ENCODE data around the gene ELMO3. TPM values are rescaled to one million over a fixed set of nuclear protein-coding genes. Genes with fewer than 3 reads are reported as not detected.

ELMO3 gene
- total and polyA plus RNA-seq, 2 donors (not counting 3 experiments of a cell fraction or from before 2014, with no cell fraction given), result 3.9 to 5.7 TPM

DNA sequence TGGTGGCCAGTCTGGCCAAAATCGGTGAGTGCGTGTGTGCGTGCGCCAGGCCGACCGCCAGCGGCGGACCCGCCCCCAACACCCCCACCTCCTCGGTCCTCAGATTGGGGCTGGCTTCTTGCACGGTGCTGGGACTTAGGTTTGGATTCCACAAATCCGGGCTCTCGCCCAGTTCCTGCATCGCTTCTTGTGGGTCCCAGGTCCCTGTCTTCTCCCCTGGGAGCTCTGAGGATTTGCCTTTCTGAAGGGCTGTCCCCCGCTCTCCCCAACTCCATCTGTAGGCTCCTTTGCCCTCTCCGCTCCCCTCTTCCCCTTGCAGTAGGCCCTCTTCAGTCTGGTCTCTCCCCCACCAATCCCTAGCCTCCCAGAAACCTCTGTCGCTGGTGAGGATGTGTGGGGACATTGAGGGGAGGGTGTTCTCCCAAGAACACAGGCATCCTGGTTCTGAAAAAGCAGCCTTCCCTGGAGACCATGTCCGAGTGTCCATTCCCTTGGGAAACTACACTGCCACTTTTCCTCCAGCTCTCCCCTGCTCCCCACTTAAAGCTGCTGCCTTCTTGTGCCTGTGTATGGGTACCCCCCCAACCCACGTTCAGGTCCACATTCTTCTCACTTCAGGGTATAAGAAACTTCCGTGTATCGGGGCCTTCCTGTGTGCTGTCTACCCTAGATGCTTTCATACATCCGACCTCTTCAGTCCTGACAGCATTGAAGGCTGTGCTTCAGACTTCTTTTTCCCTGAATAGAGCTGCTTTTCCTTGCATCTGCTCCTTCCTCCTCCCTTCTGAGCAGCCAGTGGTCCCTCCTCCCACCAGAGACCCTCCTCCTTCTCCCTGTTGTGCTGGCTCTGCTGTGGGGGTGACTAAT, 50.5 kb downstream of the ELMO3 start:
- peak overlapping the region; percentile 84 for H2AFZ ChIP-seq (ENCODE audit: low read depth, low read length)
- no peaks in the 10 kb centered on the region for H3K9me3 ChIP-seq (replicated peaks; ENCODE audit: control insufficient read depth, insufficient read depth, low read length)
- POLR2A ChIA-PET, result no interaction called here
- no peaks in the 10 kb centered on the region for H3K36me3 ChIP-seq (ENCODE audit: control insufficient read depth in 2 of 2, extremely low read depth in 1 of 2, insufficient read depth in 2 of 2, low read length in 2 of 2)
- peaks cover 29% of the 10 kb centered on the region for H3K4me1 ChIP-seq (ENCODE audit: control insufficient read depth, extremely low read depth, insufficient read depth, low read length)
- H3K4me3 ChIP-seq (replicated peaks in 1 of 3; ENCODE audit: insufficient read depth in 1 of 3, low read depth in 1 of 3, low read length in 3 of 3), result peak overlapping the region in 2 of 3 experiments; percentile 46 to 60
- intact Hi-C loops (cut with micrococcal nuclease) (no loop called here), dilution Hi-C loops (cut with MboI; ENCODE audit: extremely low pct_ligation_motif_present, low sequenced_read_pairs) (no loop called here)
- peak; percentile 64 for FAIRE-seq
- peaks cover 0 to 3% of the 10 kb centered on the region in 2 experiments for H3K27me3 ChIP-seq (ENCODE audit: control insufficient read depth in 2 of 2, insufficient read depth in 2 of 2, low read length in 2 of 2)
- no peaks in the 10 kb centered on the region for H4K20me1 ChIP-seq (replicated peaks; ENCODE audit: control insufficient read depth, extremely low read depth, insufficient read depth, low read length)
- DNase-seq (ENCODE audit: low read depth, low spot score), result no peak
- H3K9me1 ChIP-seq (replicated peaks; ENCODE audit: control insufficient read depth, extremely low read depth, insufficient read depth, low read length), result no peaks in the 10 kb centered on the region
- no peak overlapping the region for H3K27ac ChIP-seq (ENCODE audit: insufficient read depth, low read depth, low read length)
- peak overlapping the region; percentile 58 for H3K9ac ChIP-seq (replicated peaks; ENCODE audit: extremely low read depth, insufficient read depth, low read length)
- H3K79me2 ChIP-seq (ENCODE audit: control insufficient read depth, insufficient read depth, low read length), result peaks cover 12% of the 10 kb centered on the region
- no peak for TF ChIP-seq EZH2 (IDR thresholded peaks at IDR 0.05; ENCODE audit: borderline replicate concordance, low read depth, low read length, severe bottlenecking)
- no peak for TF ChIP-seq POLR2AphosphoS5 (IDR thresholded peaks at IDR 0.05; ENCODE audit: insufficient read depth, low read depth, low read length)
- no peak for TF ChIP-seq POLR2A (IDR thresholded peaks at IDR 0.05; ENCODE audit: low read depth, low read length)
- no TSS peak for BruUV-seq (replicated peaks)
- H3K4me2 ChIP-seq (ENCODE audit: insufficient read depth, low read length), result peak overlapping the region; percentile 73
- CTCF ChIA-PET, result interaction anchor here (1.4 to 3.2 kb wide), 6 partner anchors 9 to 90 kb away, joined by 3 to 18 read pairs (median 9); no protein-coding TSS in a partner anchor

DNA sequence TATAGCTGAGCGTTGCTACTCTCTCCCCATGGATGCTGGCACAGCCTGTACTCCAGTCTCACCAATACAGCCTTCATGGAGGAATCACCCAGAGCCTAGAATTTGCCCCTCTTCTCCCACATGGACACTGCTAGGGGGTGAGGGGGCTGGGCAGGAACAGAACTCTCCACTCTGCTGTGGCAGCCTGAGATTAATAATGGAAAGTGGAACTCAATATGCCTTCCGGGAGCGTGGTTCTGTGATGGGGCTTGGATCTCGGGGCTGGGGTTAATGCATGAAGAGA, 51.1 kb downstream of the ELMO3 start:
- no peaks in the 10 kb centered on the region for H4K20me1 ChIP-seq (replicated peaks; ENCODE audit: control insufficient read depth, extremely low read depth, insufficient read depth, low read length)
- DNase-seq (ENCODE audit: low read depth, low spot score), result no peak
- H3K4me2 ChIP-seq (ENCODE audit: insufficient read depth, low read length), result no peak overlapping the region
- no peaks in the 10 kb centered on the region for H3K9me3 ChIP-seq (replicated peaks; ENCODE audit: control insufficient read depth, insufficient read depth, low read length)
- CTCF ChIA-PET, result interaction anchor here (1.4 to 3.2 kb wide), 3 partner anchors 8 to 34 kb away, joined by 6 to 18 read pairs (median 11); no protein-coding TSS in a partner anchor
- TF ChIP-seq GATA2 (IDR thresholded peaks at IDR 0.05; ENCODE audit: insufficient read depth, insufficient read length, low read depth, low read length), result no peak
- H3K4me1 ChIP-seq (ENCODE audit: control insufficient read depth, extremely low read depth, insufficient read depth, low read length), result peaks cover 23% of the 10 kb centered on the region
- H3K27ac ChIP-seq (ENCODE audit: insufficient read depth, low read depth, low read length), result no peak overlapping the region
- H2AFZ ChIP-seq (ENCODE audit: low read depth, low read length), result no peak overlapping the region
- POLR2A ChIA-PET, result no interaction called here
- intact Hi-C loops (cut with micrococcal nuclease) (no loop called here), dilution Hi-C loops (cut with MboI; ENCODE audit: extremely low pct_ligation_motif_present, low sequenced_read_pairs) (no loop called here)
- H3K4me3 ChIP-seq (replicated peaks in 1 of 3; ENCODE audit: insufficient read depth in 1 of 3, low read depth in 1 of 3, low read length in 3 of 3), result no peak overlapping the region
- no TSS peak for BruUV-seq (replicated peaks)
- H3K36me3 ChIP-seq (ENCODE audit: control insufficient read depth in 2 of 2, extremely low read depth in 1 of 2, insufficient read depth in 2 of 2, low read length in 2 of 2), result no peaks in the 10 kb centered on the region
- H3K9me1 ChIP-seq (replicated peaks; ENCODE audit: control insufficient read depth, extremely low read depth, insufficient read depth, low read length), result no peaks in the 10 kb centered on the region
- FAIRE-seq, result no peak
- H3K9ac ChIP-seq (replicated peaks; ENCODE audit: extremely low read depth, insufficient read depth, low read length), result no peak overlapping the region
- H3K27me3 ChIP-seq (ENCODE audit: control insufficient read depth in 2 of 2, insufficient read depth in 2 of 2, low read length in 2 of 2), result peaks cover 0 to 3% of the 10 kb centered on the region in 2 experiments
- H3K79me2 ChIP-seq (ENCODE audit: control insufficient read depth, insufficient read depth, low read length), result peaks cover 12% of the 10 kb centered on the region

All from endothelial cell of umbilical vein (primary cell).